Measurements from ENCODE around the gene SPATA16. TPM values are rescaled to one million over a fixed set of nuclear protein-coding genes. Genes with fewer than 3 reads are reported as not detected.

Gene SPATA16
- polyA plus RNA-seq, 1 donor from 2014 or later = not detected

DNA sequence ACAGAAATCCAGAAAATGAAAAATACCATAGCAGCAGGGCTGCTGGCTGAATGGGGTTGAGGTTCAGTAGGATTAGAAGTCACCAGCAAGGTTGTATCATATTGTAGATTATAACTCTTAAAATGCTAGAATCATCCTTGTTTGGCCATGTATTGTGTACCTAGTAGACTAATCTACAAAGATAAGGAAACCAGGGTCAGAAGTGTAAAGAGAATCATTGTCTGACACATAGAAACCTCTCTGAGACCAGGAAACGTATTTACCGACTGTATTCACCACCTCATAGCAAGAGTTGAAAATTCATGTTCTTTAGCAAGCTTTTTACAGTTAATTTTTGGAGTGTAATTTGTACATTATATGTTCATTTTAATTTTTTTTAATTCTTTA is 221.7 kb downstream of the SPATA16 start:
- Histone ChIP-seq H2AFZ (ENCODE audit: low read depth, low read length) (no peak overlapping the region), H3F3A (ENCODE audit: insufficient read depth, low read length, poor library complexity, severe bottlenecking) (no peaks in the 10 kb centered on the region)
- TF ChIP-seq MXI1 (conservative IDR thresholded peaks at IDR 0.05; ENCODE audit: poor library complexity, severe bottlenecking) = no peak
- TF ChIP-seq, protein P1, sequence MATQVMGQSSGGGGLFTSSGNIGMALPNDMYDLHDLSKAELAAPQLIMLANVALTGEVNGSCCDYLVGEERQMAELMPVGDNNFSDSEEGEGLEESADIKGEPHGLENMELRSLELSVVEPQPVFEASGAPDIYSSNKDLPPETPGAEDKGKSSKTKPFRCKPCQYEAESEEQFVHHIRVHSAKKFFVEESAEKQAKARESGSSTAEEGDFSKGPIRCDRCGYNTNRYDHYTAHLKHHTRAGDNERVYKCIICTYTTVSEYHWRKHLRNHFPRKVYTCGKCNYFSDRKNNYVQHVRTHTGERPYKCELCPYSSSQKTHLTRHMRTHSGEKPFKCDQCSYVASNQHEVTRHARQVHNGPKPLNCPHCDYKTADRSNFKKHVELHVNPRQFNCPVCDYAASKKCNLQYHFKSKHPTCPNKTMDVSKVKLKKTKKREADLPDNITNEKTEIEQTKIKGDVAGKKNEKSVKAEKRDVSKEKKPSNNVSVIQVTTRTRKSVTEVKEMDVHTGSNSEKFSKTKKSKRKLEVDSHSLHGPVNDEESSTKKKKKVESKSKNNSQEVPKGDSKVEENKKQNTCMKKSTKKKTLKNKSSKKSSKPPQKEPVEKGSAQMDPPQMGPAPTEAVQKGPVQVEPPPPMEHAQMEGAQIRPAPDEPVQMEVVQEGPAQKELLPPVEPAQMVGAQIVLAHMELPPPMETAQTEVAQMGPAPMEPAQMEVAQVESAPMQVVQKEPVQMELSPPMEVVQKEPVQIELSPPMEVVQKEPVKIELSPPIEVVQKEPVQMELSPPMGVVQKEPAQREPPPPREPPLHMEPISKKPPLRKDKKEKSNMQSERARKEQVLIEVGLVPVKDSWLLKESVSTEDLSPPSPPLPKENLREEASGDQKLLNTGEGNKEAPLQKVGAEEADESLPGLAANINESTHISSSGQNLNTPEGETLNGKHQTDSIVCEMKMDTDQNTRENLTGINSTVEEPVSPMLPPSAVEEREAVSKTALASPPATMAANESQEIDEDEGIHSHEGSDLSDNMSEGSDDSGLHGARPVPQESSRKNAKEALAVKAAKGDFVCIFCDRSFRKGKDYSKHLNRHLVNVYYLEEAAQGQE (IDR thresholded peaks at IDR 0.05; ENCODE audit: borderline replicate concordance) = no peak

DNA sequence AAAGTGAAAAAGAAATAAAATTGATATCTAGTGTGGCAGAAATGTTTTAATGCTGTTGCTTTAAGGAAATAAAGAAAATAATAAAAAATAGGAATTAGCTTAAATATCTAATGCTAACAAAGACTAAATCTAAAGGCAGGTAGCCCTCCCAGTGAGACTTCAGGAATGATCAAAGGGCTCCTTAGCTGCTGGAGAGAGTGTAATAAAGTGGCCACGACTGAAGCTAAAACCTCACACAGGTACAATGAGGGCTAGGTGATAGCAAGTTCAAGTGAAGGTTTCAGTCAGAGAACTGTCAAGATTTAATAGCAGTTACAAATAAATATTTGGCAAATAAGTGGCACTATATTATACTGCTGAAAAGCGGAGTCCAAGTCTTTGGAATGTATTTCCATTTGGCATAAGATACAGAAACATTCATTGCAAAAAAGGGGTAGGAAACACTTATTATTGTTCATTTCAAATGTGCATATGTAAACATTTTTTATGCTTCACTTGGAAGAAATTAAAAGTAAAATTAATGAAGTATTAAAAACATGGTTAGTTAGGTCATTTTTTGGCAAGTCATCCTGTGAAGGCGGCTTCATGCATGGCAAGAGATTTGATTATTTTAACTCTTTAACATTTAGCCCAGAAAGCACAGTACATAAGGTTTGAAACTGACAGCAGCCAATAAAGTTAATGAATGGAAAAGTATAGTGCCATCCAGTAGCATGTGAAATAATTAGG is 222.3 kb downstream of the SPATA16 start:
- TF ChIP-seq SMC3 (conservative IDR thresholded peaks at IDR 0.05; ENCODE audit: poor library complexity) = no peak
- TF ChIP-seq, protein P2, sequence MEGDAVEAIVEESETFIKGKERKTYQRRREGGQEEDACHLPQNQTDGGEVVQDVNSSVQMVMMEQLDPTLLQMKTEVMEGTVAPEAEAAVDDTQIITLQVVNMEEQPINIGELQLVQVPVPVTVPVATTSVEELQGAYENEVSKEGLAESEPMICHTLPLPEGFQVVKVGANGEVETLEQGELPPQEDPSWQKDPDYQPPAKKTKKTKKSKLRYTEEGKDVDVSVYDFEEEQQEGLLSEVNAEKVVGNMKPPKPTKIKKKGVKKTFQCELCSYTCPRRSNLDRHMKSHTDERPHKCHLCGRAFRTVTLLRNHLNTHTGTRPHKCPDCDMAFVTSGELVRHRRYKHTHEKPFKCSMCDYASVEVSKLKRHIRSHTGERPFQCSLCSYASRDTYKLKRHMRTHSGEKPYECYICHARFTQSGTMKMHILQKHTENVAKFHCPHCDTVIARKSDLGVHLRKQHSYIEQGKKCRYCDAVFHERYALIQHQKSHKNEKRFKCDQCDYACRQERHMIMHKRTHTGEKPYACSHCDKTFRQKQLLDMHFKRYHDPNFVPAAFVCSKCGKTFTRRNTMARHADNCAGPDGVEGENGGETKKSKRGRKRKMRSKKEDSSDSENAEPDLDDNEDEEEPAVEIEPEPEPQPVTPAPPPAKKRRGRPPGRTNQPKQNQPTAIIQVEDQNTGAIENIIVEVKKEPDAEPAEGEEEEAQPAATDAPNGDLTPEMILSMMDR (IDR thresholded peaks at IDR 0.05; ENCODE audit: poor library complexity, severe bottlenecking) = no peak
- TF ChIP-seq RAD21 (conservative IDR thresholded peaks at IDR 0.05) = no peak
- no peak for TF ChIP-seq TAF1 (IDR thresholded peaks at IDR 0.05; ENCODE audit: low read depth)
- TF ChIP-seq EP300 (conservative IDR thresholded peaks at IDR 0.05; ENCODE audit: poor library complexity, severe bottlenecking) = no peak
- TF ChIP-seq, protein P1 (IDR thresholded peaks at IDR 0.05; ENCODE audit: borderline replicate concordance) = no peak
- TF ChIP-seq MXI1 (conservative IDR thresholded peaks at IDR 0.05; ENCODE audit: poor library complexity, severe bottlenecking) = no peak
- no peak for TF ChIP-seq POLR2AphosphoS5 (IDR thresholded peaks at IDR 0.05)
- TF ChIP-seq EZH2 (IDR thresholded peaks at IDR 0.05; ENCODE audit: borderline replicate concordance, insufficient read depth, low read length, poor library complexity, severe bottlenecking) = no peak
- H3K9ac ChIP-seq (ENCODE audit: low read length) = no peak overlapping the region
- no peaks in the 10 kb centered on the region for H3K27me3 ChIP-seq (ENCODE audit: insufficient read depth, low read depth, low read length)
- H4K20me1 ChIP-seq (ENCODE audit: insufficient read depth) = no peaks in the 10 kb centered on the region
- H3K36me3 ChIP-seq (ENCODE audit: insufficient read depth, low read length) = no peaks in the 10 kb centered on the region
- no peaks in the 10 kb centered on the region for H3K79me2 ChIP-seq (replicated peaks; ENCODE audit: insufficient read depth, low read length)
- no peak overlapping the region for H3K4me2 ChIP-seq (ENCODE audit: low read length)
- H3K9me2 ChIP-seq (ENCODE audit: insufficient read depth, low read length) = no peaks in the 10 kb centered on the region
- no peaks in the 10 kb centered on the region for H3K9me3 ChIP-seq (ENCODE audit: low read length)
- no peak overlapping the region for H2AFZ ChIP-seq (ENCODE audit: low read depth, low read length)
- no peak overlapping the region for H3K4me3 ChIP-seq (ENCODE audit: low read length)
- no peak overlapping the region for H3K27ac ChIP-seq (ENCODE audit: low read length)
- H3F3A ChIP-seq (ENCODE audit: insufficient read depth, low read length, poor library complexity, severe bottlenecking) = no peaks in the 10 kb centered on the region

More for the DNA sequence above, 221.7 kb downstream of the SPATA16 start:
- Histone ChIP-seq H3K27me3 (ENCODE audit: insufficient read depth, low read depth, low read length) (no peaks in the 10 kb centered on the region), H3K9ac (ENCODE audit: low read length) (no peak overlapping the region), H3K79me2 (replicated peaks; ENCODE audit: insufficient read depth, low read length) (no peaks in the 10 kb centered on the region), H4K20me1 (ENCODE audit: insufficient read depth) (no peaks in the 10 kb centered on the region), H3K36me3 (ENCODE audit: insufficient read depth, low read length) (no peaks in the 10 kb centered on the region), H3K4me2 (ENCODE audit: low read length) (no peak overlapping the region), H3K9me2 (ENCODE audit: insufficient read depth, low read length) (no peaks in the 10 kb centered on the region), H3K27ac (ENCODE audit: low read length) (no peak overlapping the region), H3K9me3 (ENCODE audit: low read length) (no peaks in the 10 kb centered on the region), H3K4me3 (ENCODE audit: low read length) (no peak overlapping the region)

All from neural cell (in vitro differentiated cells).